GM19328 (cell line): ENCODE data around the gene H1-8.

Experiments
- ATAC-seq: cut with Tn5 transposase; IDR thresholded peaks from one replicate; pipeline ENCODE4 v1.9.1; 2021; ENCODE audit warnings: mild to moderate bottlenecking, moderate library complexity; ENCODE audit not compliant: unreplicated experiment

H1-8 gene

DNA sequence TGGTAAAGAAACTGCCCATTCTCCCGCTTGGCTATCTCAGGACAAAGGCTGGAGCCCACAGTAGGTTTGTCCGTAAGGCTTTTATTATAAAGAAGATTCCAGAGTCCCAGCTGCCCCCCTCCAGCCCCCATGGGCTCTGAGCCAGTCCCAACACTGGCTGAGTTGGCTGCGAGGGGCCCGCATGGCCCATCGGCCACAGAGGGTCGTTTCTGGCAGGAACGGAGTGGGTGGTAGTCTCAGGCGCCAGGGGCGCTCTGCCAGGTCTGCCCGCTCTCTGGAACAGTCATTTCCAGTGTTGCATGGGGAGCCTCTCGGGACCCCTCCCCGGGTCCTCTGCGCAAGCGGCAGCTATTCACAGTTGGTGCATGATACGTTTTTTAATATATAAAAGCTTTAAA, 12.2 kb downstream of the H1-8 start:
- no peak for ATAC-seq

DNA sequence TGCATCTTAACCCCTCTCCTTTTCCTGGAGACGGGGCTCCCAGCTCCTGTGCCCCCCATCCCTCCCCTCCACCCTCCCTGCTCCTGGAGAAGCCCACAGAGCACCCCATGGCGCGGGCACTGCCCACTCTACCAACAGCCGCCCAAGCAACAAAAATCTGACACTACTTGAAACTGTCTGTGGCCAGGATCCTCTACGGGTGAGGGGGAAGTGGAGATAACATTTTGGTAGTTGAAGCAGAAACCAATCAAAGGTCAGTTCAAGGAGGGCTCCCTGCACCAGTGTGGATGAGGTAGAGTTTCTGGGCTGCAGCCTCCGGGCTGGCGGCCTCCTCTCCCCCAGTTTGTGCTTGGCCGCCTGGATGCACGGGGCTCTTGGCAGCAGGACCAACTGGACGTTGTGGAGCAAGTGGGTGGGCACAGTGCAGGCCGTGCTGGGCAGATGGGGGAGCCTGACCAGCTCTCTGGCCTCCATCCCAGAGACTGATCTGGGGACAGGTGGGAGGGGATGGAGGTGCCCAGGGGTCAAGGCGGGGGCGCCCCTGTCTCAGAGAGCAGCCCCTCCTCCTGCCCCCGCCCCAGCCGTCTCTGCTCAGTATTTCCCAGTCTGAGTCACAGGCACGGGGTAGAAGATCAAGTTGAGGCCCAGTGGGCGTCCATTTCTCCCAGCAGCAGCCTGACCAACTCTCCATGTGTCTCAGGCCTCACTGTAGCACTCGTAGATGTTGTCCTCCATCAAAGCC, 12.8 kb downstream of the H1-8 start:
- ATAC-seq = no peak

DNA sequence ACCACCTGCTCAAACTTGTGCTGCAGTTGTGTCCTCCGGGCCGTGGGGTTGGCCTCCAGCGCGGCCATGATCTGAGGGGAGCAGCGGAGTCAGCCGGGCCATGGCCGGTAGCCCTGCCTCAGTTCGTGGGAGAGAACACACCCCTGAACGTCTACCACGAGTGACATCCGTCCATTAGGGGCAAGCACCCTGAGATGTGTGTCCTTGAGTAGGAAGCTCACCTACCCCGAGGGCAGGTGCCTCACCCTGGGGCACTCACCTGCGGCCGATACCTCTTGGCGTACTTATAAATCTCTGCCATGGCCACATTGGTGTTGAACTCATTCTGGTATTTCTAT, 13.4 kb downstream of the H1-8 start:
- no peak for ATAC-seq

DNA sequence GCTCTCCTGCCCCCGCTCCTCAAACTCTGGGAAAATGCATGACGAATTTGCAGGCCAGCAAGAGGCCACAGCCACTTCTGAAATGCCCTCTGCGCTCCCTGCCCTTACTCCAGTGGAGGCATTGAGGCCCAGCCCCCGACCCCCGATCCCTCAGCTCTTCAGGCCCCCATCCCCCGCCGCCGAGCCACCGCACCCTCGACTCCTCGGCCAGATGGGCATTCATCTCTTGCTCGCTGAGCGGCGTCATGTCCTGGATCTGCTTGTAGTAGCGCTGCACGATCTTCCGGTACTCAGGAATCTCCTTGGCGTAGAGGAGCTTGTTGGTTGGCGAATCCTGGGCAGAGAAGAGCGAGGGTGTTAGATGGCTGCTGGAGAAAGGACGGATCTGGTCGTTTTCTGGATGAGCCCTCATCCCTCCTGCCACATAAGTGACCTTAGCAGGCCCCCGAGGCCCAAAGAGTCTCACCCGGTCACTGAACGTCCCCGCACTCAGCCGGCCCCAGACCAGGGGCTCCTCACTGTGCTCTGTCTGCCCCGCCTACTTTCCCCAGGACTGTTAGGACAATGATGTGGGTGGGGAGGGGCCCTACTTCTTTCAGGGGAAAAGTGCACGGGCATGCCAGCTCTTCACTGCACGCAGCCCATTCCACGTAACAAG, 14.0 kb downstream of the H1-8 start:
- ATAC-seq = no peak

DNA sequence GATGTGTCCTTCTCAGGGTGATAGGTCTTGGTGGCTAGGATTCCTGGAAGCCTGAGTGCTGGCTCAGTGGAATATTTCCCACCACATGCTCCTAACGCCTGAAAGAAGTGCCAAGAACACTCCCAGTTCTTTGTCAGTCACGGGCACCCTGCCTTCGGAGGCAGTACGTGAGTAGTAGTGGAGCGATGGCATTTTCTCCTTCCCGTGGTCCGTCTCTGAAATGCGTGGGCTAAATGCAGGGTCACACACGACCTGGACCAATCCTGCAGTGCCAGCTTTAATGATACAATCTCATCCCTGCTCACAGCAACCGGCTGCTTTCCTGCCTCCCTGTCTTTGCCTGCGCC, 14.5 kb downstream of the H1-8 start:
- no peak for ATAC-seq

DNA sequence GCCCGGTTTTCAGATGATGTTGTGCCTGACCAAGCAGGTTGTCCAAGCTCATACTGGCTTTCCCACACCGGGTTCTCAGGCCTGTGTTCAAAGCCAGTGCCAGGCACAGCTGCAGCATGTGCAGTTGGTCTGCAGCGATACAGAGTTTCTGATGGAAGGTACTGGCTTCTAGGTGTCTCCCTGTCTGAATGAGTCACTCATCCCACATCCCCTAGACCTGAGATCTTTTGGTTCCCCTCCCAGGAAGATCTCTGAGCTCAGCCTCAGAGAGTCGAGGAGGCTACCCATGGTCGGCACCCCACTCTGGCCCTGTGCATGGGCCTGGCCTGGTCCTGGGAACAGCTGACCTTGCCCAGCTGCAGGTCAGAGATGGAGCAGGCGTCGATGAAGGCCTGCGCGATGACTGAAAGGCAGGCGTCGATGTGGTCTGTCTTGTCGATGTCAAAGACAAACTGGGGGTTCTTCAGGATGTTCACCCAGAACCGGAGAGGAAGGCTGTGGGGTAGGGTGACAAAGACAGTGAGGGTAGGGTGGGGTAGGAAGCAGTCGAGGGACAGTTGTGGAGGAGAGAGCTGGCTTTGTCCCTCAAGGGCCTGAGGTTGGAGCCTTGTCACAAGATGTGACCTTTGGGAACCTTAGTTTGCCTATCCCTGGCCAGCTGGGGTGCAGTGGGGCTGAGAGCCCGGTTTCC, 15.3 kb downstream of the H1-8 start:
- ATAC-seq = no peak

DNA sequence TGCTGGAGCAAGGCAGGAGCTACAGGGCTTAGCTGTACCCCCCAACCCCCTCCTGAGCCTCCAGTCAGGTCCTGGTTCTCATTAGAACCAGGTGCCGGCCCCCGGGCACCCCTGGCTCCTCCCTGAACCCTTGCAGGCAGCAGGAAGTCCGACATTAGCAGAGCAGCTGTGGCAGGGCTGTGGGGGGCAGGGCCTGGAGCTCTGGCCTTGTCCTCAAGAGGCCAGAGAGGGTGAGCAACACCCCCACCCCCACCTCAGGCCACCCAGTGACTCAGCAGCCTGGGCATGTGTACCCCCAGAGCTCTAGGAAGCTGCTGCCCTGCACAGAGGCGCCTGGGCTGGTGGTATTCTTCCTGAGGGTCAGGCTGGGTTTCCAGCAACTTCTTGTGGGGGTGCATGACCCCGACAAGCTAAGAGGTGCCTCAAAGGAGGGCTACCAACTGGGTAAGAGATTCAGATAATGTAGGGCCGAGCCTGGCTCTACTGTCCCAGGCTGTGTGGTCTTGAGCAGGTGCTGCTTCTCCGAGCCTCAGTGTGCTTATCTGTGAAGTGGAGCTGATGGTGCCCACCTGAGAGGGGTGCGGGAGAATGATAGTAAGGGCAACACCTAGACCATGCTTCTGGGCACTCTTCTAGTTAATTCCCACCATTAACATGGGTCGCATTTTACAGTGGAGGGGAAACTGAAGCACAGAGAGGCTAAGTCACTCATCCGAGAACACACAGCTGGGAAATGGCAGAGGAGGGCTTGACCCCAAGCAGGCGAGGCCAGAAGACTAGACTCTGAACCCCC, 16.0 kb downstream of the H1-8 start:
- no peak for ATAC-seq

DNA sequence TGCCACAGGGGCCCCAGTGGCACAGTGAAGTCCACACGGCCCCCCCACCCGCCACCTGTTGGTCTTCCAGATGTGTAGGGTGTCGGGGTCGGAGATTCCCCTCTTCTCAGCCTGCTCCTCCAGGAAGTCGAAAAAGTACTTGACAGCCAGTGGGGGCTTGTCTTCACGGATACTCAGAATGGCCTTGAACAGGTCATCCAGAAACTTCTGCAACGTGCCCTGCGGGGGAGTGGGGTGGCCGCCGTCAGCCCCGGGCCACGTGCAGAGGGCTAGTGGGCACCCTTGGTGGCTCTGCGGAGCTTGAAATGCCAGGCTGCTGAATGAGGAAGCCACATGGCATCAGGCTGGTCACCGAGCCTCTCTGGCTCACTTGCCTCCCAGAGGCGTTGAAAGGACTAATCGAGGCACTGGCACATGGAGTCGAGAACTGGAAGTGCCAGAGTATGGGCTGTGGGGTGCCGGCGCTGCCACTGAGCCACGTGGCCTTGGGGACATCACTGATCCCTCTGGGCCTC, 16.6 kb downstream of the H1-8 start:
- no peak for ATAC-seq

DNA sequence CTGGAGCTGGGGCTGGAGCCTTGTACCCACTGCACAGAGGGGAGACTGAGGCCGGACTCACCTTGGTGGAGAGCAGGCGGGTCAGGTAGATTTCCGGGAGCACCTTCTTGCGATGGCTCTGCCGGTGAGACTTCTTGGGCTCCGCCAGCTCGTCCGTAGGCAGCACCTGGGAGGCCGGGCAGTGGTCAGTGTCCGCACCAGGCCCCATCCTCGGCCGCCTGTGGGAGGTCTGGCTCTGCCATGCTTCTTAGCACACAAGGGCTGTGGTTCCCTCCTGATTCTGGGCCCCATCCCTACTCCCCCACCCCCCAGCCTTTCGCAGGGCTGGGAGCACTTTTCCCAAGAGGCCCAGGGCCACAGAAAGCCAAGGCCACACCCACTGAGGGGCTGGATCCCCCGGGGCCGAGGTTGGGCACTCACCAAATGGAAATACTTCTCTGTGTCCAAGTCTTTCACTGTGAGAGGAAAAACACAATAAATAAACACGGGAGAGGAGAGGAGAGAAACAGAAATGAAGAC, 17.4 kb downstream of the H1-8 start:
- no peak for ATAC-seq

DNA sequence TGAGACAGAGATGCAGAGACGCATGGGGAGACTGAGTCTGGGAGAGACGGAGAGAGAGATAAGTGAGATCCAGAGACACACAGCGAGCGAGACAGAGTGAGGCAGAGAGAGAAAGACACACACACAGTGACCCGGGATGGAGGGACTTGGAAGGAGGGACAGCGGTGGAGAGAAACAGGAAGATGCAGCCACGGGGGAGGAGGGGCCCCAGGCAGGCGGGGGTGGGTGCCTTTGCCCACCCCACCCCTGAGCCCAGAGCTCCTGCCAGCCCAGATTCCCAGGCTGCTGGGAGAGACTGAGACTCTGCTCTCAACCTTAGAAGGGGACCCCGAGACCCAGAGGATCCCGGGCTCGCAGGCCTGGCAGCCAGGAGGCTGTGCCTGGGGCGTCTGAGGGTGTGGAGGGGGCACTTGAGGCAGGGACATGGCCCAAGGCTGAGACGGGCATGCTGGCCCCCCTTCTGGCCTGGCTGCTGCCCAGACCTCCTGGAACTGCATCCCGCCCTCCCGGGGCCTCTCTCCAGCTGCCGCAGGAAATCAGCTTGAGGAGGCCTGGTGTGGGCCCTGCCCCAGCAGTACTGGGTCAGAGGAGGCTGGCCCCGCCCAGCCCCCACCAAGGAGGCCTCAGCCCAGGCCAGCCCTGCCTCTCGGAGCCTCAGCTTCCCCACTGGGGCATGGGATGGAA, 18.1 kb downstream of the H1-8 start:
- ATAC-seq = no peak

DNA sequence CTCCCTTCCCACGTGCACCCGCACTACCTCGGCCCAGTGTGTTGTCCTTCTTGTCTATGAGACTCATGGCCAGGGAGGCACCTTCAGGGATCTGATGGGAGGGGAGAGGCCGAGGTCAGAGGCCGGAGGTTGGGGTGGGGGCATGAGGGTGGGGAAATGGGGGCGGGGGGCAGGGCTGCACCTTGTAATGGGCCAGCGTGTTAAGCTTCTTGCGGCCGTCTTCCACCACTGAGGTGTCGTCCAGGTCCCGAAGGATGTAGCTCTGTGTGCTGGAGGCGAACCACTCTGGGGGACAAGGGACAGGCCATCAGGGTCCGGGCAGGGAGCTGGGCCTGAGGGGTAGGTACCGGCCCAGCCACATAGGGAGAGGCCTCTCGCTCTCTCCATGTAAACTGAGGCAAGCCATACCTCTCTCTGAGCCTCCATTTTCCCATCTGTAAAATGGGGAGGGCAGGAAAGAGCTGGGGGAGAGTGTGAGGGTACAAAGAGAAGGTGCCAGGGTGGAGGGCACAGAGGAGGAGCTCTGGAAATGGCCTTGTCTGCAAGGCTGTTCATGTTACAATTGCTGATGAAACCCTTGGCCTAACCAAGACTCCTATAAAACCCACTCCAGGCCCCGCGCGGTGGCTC, 18.8 kb downstream of the H1-8 start:
- ATAC-seq = no peak

DNA sequence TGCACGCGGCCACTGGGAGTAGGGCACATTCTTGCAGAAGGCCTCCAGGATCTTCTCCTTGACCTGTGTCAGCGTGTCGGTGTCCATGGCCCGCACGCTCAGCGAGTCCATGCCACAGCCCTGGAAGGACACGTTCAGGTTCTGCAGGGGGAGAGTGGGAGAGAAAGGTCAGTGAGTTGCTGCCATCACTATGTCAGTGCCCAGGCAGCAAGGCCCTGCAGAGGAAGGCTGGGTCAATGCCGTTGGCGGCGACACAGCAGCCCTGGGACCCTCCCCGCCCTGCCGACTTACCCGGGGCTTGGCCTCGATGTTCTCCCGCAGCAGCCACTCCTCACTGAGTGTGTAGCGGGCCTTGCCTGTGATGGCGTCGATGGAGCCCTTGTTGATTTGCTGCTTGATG, 19.8 kb downstream of the H1-8 start:
- ATAC-seq = no peak

DNA sequence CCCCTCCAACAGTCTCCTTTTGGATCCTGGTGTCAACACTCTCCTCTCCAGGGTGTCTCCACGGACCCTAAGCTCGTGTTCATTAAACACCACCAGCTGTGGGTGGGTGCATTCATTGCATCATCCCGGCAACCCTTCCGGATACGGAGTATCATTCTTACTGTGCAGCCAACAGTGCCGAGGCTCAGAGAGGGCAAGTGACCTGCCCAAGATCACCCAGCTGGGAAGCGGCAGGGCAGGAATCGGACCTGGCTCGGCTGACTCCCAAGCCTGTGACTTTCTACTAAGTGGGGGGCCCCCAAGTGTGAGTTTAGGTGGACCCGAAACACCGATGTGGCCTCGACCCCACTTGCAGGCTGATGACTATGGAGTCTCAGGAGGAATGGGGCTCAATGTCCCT, 20.4 kb downstream of the H1-8 start:
- no peak for ATAC-seq

DNA sequence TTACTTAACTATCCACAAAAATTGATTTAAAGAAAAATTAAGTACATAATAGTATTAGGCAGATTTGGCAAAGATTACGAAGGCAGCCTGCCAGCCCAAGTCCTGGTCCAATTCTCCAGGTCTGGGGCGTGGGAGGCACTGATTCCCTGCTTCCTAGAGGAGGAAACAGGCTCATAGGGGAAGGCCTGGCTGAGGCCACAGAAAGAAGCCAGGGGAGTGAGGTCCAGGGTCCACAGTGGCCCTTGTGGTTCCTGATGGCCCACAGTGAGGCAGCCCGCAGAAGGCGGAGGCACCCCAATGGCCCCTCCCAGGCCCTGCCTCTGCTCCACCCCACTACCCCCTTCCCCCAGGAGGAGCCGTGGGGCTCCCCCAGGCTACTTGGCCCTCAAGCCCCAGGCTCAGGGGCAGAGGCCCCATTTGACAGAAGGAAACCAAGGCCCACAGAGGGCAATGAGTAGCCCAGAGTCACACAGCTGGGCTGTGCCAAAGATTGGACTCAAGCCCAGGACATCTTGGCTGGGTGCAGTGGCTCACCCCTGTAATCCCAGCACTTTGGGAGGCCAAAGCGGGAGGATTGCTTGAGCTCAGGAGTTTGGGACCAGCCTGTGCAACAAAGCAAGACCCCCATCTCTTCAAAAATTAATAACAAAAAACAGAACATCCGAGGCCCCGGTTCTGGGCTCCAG, 21.0 kb downstream of the H1-8 start:
- no peak for ATAC-seq

DNA sequence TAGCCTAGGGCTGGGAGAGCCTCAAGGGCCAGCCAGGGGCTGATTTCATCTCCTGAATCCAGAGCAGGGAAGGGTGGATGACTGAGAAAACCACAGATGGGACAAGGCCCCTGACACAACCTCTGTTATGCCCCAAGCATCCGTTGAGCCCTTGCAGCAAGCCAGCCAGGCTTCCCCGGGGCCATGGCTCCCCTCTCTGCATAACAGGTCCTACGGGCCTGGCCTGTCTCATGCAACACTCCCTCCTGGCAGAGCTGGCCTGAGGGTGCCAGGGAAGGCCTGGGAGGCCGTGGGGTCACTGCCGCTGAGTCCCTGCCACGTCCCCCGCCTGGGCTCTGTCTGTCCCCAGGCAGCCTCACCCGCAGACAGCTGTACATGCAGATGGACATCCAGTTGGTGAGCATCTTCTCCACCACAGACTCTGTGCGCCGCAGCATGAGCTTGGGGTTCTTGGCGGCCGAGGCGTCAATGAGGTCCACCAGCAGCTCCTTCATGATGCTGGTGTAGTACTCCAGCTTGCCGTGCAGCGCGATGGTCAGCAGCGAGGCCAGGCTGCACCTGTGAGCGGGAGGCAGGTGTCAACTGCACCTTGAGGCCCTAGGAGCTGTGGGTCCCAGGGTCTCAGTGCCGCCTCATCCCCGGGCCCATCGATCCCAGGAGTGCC, 22.1 kb downstream of the H1-8 start:
- no peak for ATAC-seq

DNA sequence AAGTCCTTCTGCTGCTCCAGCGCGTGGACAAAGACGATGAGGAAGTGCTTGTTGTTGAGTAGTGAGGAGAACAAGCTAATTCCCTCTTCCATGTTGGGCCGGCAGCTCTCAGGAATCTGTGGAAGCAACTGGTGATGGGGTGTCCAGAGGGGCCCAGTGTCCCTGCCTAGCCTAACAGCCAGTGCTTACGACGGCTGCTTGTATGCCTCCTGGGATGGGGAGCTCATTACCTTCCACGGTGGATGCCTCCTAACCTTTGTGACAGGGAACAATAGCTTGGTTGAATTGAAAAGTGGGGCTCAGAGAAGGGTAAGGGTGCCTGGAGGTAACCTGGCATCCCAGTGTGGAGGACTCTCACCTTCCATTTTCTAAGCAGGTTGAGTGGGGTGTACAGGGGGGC, 22.9 kb downstream of the H1-8 start:
- no peak for ATAC-seq

DNA sequence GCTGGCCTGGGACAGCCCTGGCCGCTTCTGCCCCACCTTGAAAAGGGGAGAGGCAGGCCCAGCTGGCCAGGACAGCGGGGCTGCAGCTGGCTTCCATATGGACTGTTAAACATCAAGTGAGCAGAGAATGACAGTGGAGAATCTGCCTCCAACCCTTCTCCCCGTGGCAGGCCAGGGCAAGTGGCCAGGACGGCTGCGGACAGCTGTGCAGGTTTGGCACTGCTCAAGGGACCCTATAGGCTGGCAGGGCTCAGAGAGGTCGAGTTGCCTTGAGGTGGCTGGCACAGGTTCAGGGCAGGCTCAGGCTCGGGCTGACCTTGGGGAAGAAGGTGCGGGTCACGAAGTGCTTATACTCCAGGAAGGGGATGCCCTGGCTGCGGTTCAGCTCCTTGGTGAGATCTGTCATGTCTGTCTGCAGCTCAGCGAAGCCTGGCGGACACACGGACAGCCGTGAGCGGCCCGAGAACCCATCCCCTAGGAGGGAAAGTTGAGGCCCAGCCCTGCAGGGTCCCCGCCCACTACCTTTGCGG, 24.3 kb downstream of the H1-8 start:
- no peak for ATAC-seq

DNA sequence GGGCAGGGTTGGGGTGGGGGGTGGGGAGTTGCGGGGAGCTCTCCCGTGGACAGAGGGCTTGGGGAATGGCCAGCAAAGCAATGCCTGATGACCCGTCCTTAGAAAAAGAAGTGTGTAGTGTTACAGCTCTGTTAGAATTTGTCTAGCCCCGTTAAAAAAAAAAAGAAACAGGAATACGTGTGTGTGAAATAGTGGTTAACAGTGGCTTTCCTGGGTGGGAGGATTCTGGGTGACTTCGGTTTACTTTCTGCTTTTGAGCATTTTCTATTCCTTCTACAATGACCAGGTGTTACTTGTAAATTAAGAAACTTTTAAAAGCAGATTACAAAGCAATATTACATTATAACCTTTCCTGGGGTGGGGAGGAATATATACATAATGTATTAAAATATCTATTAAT, 25.0 kb downstream of the H1-8 start:
- no peak for ATAC-seq

DNA sequence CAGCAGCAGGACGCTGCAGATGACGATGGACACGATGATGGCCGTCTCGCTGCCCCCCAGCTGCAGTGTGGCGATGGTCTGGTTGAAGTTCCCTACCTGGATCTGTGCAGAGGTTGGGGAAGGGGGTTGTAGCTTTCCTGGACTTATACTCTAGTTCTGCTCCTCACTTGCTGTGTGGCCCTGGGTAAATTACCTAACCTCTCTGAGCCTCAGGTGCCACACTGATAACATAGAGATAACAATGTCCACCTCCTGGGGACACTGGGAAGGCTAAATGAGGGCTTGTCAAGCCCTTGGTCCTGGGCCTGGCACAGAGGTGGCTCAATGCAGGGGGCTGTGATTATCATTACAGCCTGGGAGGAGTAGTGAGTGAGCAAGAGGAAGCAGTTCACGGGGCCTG, 26.9 kb downstream of the H1-8 start:
- ATAC-seq = no peak
